PFSK-1 (cell line): Measurements from ENCODE around the gene LDLRAD4.

Experiments used
- FOXP2 ChIP-seq: optimal IDR thresholded peaks from 2 replicates; pipeline ENCODE3; 2011; ENCODE audit warnings: borderline replicate concordance, control low read depth, inconsistent platforms; ENCODE audit not compliant: insufficient read depth; ENCODE audit errors: extremely low read length, extremely low read depth
- POLR2AphosphoS5 ChIP-seq: IDR thresholded peaks from 2 replicates; pipeline ENCODE4 v1.6.1; 2012; ENCODE audit warnings: low read depth, mild to moderate bottlenecking, control low read depth, low read length, moderate library complexity
- SIN3A ChIP-seq: IDR thresholded peaks from 2 replicates; pipeline ENCODE4 v1.6.1; 2012; ENCODE audit warnings: mild to moderate bottlenecking, low read length, moderate library complexity, borderline replicate concordance; ENCODE audit not compliant: insufficient read depth
- TAF1 ChIP-seq: IDR thresholded peaks from 2 replicates; pipeline ENCODE4 v1.6.1; 2012; ENCODE audit warnings: low read length, control low read depth, borderline replicate concordance; ENCODE audit not compliant: insufficient read depth
- TF ChIP-seq, protein P1 (sequence below), 2 experiments: IDR thresholded peaks; 2 replicates each; pipeline versions ENCODE4 v1.6.1 to v1.8.0; 2011 to 2012; ENCODE audit warnings: low read depth in 2 of 2, low read length in 2 of 2, control low read depth in 1 of 2, inconsistent platforms in 1 of 2, mild to moderate bottlenecking in 1 of 2, moderate library complexity in 1 of 2; ENCODE audit not compliant: insufficient read depth in 1 of 2

The LDLRAD4 gene

DNA sequence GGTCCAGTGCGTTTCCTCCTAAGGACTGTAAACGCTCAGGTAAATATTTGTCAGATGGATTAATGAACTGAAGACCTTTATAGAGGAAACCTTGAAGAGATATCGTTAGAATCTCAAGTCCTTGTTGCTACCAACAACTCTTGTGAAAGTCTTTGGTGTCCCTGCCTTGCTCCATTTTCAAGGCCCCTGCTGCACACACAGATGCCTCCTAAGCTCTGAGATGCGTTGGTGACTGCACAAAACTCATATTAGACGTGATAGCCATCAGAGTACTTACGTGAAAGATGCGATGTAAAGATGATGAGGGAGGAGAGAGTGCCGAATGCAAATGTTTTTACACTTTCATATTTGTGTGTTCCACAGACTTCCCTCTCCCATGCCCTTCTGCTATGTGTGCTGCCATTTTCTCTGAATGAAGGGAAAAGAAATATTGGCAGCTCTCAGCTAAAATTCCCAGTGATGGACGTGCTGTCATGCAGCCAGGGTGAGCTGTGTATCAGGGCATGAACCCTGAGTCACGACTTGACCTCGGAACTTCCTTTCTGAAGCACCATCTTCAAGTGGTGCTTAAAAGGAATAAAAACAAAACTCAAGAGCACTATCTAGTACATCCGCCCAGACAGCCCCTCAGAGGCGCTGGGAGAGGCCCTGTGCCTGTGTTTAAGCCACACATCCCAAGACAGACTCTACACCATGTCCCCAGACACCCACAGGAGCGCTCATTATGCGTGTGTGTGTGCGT is 390.4 kb downstream of the LDLRAD4 start:
- no peak for TF ChIP-seq FOXP2

DNA sequence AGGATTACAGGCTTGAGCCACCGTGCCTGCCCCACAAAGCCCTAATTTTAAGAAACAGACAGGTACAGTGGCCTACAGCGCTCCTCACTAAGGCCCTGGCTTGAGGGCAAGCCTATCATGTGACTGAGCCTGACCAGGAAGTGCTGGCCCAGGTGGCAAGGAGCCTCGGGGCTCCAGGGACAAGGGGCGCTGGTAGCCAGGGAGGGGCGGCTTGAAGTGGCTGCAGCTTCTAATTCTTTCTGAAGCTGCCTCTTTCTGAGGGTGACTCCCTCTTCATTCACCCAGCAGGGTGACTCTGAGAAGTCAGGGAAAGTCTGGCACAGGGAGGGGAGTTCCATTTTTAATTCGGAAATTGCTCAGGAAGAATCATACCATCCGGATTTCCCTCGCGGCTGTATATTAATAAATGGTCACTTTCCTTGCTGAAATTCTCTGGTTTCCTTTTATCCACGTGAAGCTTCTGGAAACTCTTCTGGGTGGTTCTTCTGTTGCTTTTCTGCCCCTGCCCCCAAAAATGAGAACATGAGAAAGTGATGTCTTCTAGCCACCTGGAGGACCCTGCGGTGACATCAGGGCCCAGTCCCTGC is 392.1 kb downstream of the LDLRAD4 start:
- TF ChIP-seq POLR2AphosphoS5 (no peak), TAF1 (no peak), SIN3A (no peak), FOXP2 (no peak)
- TF ChIP-seq, protein P1, sequence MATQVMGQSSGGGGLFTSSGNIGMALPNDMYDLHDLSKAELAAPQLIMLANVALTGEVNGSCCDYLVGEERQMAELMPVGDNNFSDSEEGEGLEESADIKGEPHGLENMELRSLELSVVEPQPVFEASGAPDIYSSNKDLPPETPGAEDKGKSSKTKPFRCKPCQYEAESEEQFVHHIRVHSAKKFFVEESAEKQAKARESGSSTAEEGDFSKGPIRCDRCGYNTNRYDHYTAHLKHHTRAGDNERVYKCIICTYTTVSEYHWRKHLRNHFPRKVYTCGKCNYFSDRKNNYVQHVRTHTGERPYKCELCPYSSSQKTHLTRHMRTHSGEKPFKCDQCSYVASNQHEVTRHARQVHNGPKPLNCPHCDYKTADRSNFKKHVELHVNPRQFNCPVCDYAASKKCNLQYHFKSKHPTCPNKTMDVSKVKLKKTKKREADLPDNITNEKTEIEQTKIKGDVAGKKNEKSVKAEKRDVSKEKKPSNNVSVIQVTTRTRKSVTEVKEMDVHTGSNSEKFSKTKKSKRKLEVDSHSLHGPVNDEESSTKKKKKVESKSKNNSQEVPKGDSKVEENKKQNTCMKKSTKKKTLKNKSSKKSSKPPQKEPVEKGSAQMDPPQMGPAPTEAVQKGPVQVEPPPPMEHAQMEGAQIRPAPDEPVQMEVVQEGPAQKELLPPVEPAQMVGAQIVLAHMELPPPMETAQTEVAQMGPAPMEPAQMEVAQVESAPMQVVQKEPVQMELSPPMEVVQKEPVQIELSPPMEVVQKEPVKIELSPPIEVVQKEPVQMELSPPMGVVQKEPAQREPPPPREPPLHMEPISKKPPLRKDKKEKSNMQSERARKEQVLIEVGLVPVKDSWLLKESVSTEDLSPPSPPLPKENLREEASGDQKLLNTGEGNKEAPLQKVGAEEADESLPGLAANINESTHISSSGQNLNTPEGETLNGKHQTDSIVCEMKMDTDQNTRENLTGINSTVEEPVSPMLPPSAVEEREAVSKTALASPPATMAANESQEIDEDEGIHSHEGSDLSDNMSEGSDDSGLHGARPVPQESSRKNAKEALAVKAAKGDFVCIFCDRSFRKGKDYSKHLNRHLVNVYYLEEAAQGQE (IDR thresholded peaks at IDR 0.05; ENCODE audit: insufficient read depth in 1 of 2, low read depth in 2 of 2, low read length in 2 of 2) = no peak

DNA sequence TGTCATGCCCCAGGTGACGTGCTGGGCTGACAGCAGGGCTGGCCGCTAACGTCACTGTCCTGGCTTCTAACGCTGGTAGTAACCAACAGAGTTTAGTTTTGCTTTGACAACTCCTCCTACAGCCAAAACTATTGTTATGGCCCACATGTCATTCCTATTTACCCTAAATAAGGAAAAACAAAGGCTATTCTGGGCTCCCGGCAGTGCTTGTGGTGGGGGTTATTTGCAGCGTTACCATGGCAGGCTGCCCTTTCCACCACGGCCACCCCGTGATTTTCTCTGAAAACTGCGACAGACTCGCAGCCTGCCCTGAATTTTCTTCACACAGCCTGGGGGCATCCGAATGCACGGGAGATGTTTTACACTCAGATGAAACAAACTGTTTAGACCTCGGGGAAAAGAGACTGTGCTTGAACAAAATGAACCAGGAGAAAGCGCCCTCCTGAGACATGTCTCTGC is 392.6 kb downstream of the LDLRAD4 start:
- TF ChIP-seq POLR2AphosphoS5 (no peak), FOXP2 (no peak), SIN3A (no peak), TAF1 (no peak)

DNA sequence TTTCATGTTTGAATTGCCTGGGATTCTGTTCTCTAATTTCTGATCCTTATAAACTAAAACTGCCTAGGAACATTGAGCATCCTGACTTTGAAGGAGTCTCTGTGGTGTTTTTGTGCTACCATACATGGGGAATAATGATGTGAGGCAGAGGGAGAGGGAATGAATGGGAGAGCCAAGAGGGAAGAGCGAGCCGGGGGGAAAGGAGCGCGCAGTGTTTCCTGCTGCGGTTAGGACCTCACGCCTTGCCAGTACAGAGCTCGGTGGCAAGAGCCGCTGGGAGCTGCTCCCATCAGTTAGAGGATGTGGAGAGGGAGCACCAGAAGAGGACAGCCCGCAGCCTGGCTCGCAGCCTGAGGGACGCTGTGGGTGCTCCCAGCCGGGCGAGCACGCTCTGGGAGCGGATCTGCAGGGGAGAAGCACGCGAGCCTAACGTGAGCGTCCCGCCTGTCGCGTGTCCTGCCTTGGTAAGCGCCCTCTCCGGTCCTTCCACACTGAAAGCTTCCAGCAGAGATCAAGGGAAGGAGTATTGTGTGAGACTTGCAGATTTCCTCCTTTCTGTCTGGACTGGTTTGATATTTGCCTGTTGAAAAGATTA is 393.1 kb downstream of the LDLRAD4 start:
- TF ChIP-seq TAF1 (no peak), SIN3A (no peak)

DNA sequence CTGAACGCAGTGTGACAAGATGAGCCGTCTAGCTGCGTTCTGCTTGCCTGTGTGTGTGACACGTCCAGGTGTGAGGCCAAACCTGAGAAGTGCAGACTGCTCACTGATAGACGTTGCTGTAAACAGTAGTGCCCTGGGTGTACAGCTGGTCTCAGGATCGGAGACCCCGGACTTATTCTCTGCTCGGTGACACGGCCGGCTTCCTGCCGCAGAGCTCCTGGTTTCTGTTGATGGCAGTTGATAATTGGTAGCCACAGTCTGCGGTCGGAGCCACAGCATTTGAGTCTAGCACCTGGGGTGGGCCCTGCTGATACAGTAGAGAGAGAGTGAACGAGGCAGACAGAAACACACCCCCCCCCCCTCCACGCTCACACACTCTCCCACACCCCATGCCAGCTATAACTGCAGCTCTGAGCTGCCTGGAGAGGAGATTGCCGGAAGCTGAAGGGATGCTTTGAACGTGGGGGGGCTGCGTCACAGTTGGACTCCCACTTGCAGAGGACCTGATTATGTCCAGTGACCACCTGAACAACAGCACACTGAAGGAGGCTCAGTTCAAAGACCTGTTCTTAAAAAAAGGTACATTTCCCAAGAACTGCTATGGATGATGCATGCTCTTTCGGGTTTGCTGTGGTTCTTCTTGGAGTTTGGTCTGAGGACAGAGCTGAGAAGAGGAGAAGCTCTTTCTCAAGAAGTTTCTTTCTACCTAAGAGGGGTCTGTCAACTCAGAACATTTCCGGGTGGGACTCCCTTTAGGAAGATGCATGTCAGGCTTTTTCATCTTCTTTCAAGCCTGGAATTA is 393.8 kb downstream of the LDLRAD4 start:
- TF ChIP-seq SIN3A (no peak), TAF1 (no peak), POLR2AphosphoS5 (no peak), FOXP2 (no peak)
- TF ChIP-seq, protein P1 (IDR thresholded peaks at IDR 0.05; ENCODE audit: insufficient read depth in 1 of 2, low read depth in 2 of 2, low read length in 2 of 2) = no peak

DNA sequence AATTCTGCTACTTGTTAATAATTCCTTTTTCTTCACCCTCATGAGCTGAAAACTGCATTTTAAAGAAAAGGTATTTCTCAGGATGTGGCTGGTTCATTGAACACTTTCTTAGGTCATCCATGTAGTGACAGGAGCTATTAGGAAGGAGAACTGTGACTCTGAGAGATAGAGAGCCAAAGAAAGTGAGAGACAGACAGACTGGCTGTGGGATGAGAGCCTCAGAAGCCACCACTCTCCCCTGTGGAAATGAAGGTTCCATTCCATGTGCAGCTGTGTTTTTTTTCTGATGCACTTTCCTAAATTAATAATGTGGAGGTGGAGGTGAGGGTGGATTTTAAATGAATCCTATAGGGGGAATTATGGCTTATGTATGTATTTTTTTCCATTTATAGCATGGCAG is 394.5 kb downstream of the LDLRAD4 start:
- TF ChIP-seq, protein P1 (IDR thresholded peaks at IDR 0.05; ENCODE audit: insufficient read depth in 1 of 2, low read depth in 2 of 2, low read length in 2 of 2) = no peak
- no peak for TF ChIP-seq FOXP2
- TF ChIP-seq SIN3A = no peak
- TF ChIP-seq TAF1 = no peak
- no peak for TF ChIP-seq POLR2AphosphoS5
